Activated naive CD4-positive, alpha-beta T cell treated with anti-CD3 and anti-CD28 coated beads, Interleukin-2, amount 50 U/mL, for 72 hours (primary cell): ENCODE results near the gene HS3ST4. TPM values are rescaled to one million over a fixed set of nuclear protein-coding genes. Genes with fewer than 3 reads are reported as not detected.
A peak's percentile ranks its signal among the peaks of the same experiment; 100 is the strongest.
"Not testable (repeated sequence)": the region's sequence is repeated elsewhere in the genome, so short reads cannot be mapped to it uniquely, and the experiment has no call there.

Experiments used
- ATAC-seq, 2 donors: fragments of 150-1000 bp; cut with Tn5 transposase; 2 replicates each; pipeline ENCODE4 v1.10.0; 2021; ENCODE audit warnings: mild to moderate bottlenecking in 2 of 2, moderate library complexity in 2 of 2
- DNase-seq, 2 donors: peaks; one replicate each; pipeline ENCODE4 v3.0.0; 2021 to 2022; ENCODE audit warnings: low spot score in 2 of 2
- H3K27ac Mint-ChIP-seq, 2 donors: one replicate each; pipeline ENCODE4 v1.8.0; 2022; ENCODE audit warnings: mild to moderate bottlenecking in 2 of 2, mixed read lengths in 2 of 2
- H3K36me3 Mint-ChIP-seq, 2 donors: one replicate each; pipeline ENCODE4 v1.8.0; 2022; ENCODE audit warnings: mixed read lengths in 2 of 2
- H3K9me3 Mint-ChIP-seq, 2 donors: one replicate each; pipeline ENCODE4 v1.8.0; 2022; ENCODE audit warnings: mixed read lengths in 2 of 2
- total RNA-seq, 2 donors: library from RNA; stranded (reverse); gene quantifications; one replicate each; pipeline ENCODE4 v1.2.3, GENCODE V29; 2022

HS3ST4 gene
- total RNA-seq, 2 donors from 2014 or later = not detected

DNA sequence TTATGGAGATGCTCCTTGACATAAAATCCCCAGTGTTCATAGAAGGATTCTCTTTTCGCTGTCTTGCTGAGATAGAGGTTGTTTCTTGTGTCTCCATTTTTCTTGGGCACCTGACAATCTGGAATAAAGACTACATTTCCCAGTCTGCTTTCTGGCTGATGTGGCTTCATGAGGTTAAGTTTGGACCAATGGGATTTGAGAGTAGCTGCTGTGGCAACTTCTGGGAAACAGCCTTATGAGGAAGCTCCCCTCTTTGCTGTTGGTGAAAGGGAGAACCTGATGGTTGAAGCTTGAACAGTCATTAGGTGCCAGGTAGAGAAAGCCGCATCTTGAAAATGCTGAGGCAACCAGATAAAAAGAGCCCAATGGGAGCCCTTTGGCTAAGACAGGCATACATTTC, 24.4 kb downstream of the HS3ST4 start:
- ATAC-seq (no peak), DNase-seq (no peak)
- Mint-ChIP-seq H3K27ac (no peak overlapping the region), H3K36me3 (no peaks in the 10 kb centered on the region), H3K9me3 (no peaks in the 10 kb centered on the region)

DNA sequence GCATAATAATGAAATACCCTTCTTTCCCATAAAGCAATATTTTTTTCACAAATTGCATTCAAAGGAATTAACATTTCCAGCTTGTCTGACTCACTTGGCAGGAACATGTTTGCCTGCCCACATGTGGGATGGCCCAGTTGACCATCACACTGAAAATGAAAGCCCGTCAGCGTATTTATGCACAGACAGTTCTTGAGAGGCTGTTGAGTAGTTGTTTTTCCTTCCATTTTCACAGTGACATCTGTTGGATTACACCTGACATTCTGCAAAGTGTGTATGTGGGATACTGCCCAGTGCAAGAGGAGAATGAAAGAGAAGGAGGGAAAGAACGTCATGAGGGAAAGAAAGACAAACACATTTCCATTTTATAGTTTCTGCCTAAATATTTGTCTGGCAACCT, 29.7 kb downstream of the HS3ST4 start:
- no peak for DNase-seq
- Mint-ChIP-seq H3K27ac (no peak overlapping the region), H3K36me3 (no peaks in the 10 kb centered on the region), H3K9me3 (no peaks in the 10 kb centered on the region)
- no peak for ATAC-seq

DNA sequence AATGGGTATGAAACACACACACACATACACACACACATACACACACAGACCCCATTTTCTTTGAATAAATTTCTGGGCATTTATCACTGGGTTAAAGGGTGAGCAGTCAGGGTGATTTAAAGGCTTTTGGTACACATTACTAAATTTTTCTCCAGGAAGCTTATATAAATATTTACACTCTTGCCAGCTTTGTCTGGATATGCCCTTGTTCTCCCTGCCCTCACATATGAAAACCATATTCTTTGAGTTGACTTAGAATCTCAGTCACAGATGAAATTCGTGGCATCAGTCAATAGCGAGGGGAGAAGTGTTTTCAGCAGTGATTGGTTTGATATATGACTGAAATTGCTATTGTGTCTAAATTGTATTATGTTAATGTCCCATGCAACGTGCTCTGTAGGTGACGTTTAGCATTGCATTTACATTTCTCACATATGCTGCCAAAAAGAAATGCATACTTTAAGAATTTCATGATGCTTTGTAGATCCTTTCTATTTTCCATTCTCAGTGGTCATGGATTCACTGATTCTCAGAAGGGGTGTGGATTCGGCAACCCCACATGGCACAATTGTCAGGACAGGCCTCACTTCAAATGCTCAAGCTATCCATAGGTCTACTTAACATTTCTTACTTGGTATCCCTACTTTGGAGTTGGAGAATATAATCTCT, 34.8 kb downstream of the HS3ST4 start:
- H3K36me3 Mint-ChIP-seq = no peaks in the 10 kb centered on the region
- H3K27ac Mint-ChIP-seq = no peak overlapping the region
- ATAC-seq = no peak
- H3K9me3 Mint-ChIP-seq = no peaks in the 10 kb centered on the region
- DNase-seq = no peak

DNA sequence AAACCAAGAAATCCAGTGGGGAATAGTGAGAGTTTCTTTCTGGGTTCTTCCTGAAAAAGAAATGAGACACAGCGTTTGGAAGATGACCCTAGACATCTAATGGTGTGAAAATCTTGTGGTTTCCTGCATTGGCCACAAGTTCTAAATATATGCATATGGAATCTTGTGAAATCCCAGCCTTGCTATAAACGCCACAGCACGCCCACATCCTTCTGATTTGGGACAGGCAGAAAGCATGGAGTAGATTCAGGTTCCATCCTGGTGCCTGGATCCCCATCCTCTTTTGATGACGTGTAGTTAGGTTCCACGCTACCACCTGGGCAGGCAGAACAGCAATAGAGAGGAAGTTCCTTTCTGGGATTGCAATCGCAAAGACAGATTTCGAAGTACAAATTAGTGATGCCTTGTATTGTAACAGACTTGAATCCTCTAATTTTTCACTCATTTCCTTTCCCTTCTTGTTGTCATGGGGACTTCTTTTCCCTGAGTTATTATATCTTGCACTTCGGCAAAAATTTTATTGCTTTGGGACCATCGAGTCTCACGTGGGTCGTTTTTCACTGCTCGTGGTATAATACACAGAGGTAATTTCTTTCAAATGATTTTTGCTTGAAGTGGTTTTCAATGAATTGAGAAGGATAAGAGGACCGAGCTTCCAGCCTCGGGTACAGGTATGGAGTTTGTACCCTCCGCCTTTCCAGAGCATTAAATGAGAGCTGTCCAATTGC, 37.6 kb downstream of the HS3ST4 start:
- no peak for DNase-seq
- Mint-ChIP-seq H3K9me3 (no peaks in the 10 kb centered on the region), H3K36me3 (no peaks in the 10 kb centered on the region), H3K27ac (no peak overlapping the region)
- ATAC-seq = no peak

DNA sequence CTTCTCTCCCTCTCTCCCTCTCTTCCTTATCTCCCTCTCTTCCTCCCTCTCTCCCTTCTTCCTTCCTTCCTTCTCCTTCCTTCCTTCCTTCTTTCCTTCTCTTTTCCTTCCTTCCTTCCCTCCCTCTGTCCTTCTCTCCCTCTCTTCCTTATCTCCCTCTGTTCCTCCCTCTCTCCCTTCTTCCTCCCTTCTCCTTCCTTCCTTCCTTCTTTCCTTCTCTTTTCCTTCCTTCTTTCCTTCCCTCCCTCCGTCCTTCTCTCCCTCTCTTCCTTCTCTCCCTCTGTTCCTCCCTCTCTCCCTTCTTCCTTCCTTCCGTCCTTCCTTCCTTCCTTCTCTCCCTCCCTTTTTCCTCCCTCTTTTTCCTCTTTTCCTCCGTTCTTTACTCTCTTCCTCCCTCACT, 38.6 kb downstream of the HS3ST4 start:
- H3K36me3 Mint-ChIP-seq = no peaks in the 10 kb centered on the region
- DNase-seq (no peak), ATAC-seq (no peak)
- H3K9me3 Mint-ChIP-seq = no peaks in the 10 kb centered on the region
- no peak overlapping the region for H3K27ac Mint-ChIP-seq

- no peak for DNase-seq
- no peaks in the 10 kb centered on the region for H3K36me3 Mint-ChIP-seq
- H3K9me3 Mint-ChIP-seq = no peaks in the 10 kb centered on the region
- ATAC-seq = no peak
- no peak overlapping the region for H3K27ac Mint-ChIP-seq
These were observed 42.9 kb downstream of the HS3ST4 start for GRCh38 chr16:25734430-25735385.

- Mint-ChIP-seq H3K27ac (no peak overlapping the region), H3K36me3 (no peaks in the 10 kb centered on the region), H3K9me3 (no peaks in the 10 kb centered on the region)
- no peak for ATAC-seq
- no peak for DNase-seq
These were observed 43.9 kb downstream of the HS3ST4 start for GRCh38 chr16:25735645-25736044.

- Mint-ChIP-seq H3K36me3 (peaks cover 0 to 4% of the 10 kb centered on the region in 2 donors), H3K9me3 (peaks cover 10 to 18% of the 10 kb centered on the region in 2 donors), H3K27ac (no peak overlapping the region)
- ATAC-seq = no peak
- DNase-seq = peak in 1 of 2 donors; percentile 12
These were observed 55.5 kb downstream of the HS3ST4 start for GRCh38 chr16:25747160-25747758.

DNA sequence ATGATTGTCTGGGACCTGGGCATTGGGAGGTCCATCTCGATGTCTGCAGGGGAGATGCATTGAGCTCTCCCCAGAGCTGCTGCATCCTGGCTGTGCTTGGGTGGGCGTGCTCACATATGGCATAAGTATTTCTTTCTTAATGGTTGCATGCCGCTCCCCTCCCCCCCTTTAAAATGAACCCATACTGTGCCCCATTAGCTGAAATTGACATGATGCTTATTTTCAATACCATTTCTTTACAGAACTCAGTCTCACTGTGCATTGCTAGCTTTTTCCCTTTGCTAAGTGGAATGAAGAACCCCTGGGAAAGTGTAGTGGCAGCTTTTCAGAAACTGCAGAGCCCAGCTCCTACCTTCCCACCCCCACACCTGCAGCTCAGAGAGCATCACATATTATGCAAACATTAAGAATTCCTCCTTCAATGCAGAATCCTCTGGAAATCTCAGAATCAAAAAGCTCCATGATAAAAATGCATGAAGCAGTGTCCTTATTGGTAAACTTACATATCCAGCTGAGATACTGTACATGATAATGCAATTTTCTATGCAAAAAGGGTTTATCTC, 56.4 kb downstream of the HS3ST4 start:
- H3K27ac Mint-ChIP-seq = no peak overlapping the region
- H3K9me3 Mint-ChIP-seq = peaks cover 10 to 18% of the 10 kb centered on the region in 2 donors

GRCh38 chr16:25750488-25751216, 58.9 kb downstream of the HS3ST4 start:
- Mint-ChIP-seq H3K27ac (no peak overlapping the region), H3K9me3 (peaks cover 10 to 22% of the 10 kb centered on the region in 2 donors), H3K36me3 (peaks cover 0 to 4% of the 10 kb centered on the region in 2 donors)
- ATAC-seq (no peak), DNase-seq (no peak)

More for the DNA sequence above, 56.4 kb downstream of the HS3ST4 start:
- peaks cover 0 to 4% of the 10 kb centered on the region in 2 donors for H3K36me3 Mint-ChIP-seq
- DNase-seq = no peak
- no peak for ATAC-seq

DNA sequence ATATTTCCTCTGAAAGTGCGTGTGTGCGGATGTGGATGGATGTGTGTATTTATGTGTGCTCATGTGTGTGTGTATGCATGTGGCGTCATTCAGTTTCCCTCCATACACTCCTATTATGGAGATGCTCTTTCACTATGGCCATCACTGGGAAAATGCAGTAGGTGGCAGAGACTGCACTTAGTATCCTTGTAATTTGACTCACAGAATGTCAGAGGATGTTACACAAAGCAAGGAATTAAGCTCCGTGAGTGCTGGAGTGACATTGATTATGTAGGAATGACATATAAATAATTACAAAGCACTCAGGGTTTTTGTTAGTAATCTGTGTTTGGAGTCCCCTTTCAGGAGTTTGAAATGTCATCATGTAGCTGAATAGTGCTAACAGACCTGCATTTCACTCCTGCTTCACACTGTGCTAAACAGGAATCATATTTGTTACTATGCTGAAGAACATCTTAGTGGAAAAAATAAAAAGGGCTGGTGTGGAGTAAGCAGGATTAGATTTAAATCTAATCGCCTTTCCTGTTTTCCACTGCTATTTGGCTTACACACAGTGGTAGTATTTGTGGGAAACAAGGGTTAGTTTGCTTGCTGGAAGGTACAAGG, 59.6 kb downstream of the HS3ST4 start:
- ATAC-seq (no peak), DNase-seq (no peak)
- H3K9me3 Mint-ChIP-seq = peaks cover 5 to 16% of the 10 kb centered on the region in 2 donors
- no peak overlapping the region for H3K27ac Mint-ChIP-seq
- no peaks in the 10 kb centered on the region for H3K36me3 Mint-ChIP-seq

DNA sequence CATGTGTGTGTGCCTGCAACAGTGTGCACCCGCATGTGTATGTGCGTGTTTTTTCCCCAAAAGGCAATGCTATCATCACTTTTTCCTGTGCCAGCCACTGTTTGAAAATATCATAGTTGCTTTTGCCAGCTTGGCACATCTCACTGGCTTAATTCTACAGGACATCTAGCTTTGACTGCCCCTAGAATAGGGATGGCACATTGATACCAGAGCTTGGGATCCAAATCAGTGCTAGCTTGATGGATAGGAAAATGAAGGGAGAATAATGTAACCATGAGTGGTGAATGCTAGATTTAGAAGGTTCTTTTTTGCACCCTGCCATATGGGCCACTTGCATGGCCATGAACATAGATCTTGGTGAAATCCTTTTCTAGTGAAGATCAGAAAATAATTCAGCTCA, 72.7 kb downstream of the HS3ST4 start:
- no peak for ATAC-seq

DNA sequence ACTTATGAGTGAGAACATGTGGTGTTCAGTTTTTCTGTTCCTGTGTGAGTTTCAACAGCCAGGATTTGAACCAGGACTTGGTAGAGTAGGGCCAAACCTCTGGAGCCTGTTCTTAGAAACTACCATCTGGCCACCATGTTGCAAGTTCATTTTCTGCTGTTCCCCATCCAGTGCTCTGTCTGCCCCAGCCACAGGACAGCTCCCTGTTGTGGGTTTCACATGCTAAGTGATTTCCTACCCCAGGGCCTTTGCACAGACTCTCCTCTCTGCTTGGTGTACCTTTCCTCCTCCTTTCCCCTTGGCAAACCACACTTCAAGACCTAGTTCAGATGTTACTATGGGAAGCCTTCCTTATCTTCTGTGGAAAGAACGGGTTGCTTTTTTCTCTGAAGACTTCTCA, 79.5 kb downstream of the HS3ST4 start:
- no peak for DNase-seq
- Mint-ChIP-seq H3K9me3 (peaks cover 0 to 7% of the 10 kb centered on the region in 2 donors), H3K36me3 (no peaks in the 10 kb centered on the region), H3K27ac (no peak overlapping the region)
- no peak for ATAC-seq

More for the DNA sequence above, 72.7 kb downstream of the HS3ST4 start:
- Mint-ChIP-seq H3K27ac (no peak overlapping the region), H3K36me3 (no peaks in the 10 kb centered on the region), H3K9me3 (no peaks in the 10 kb centered on the region)
- no peak for DNase-seq

DNA sequence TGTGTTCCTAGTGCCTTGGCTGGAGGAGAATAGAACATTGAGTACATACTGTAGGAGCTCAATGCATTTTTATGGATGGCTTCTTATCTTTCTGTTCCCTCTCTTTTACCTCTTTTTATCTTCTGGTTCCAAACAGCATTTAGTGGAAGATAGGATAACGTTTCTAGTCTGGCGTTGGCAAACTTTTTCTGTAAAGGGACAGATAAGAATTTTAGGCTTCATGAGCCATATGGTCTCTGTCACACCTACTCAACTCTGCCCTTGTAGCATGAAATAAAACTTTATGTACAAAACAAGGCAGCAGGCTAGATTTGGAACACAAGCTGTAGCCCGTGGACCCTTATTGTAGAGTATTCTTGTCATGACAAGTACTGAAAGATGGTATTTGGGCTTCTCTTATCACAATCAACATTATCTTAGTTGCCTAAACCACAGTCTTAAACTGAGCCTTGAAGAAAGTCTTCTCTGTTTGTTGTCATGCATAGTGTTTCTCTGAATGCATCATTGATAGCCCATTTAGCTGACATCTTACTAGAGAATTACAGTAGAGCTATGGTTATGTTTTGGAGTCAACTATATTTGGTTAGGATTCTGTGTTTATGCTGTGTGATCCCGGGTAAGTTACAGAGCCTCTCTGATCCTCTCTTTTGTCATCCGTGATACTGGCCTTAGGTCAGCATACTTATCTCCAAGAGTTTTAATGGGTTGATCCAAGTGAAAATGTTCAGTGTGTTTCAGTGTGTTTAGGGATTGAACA, 80.2 kb downstream of the HS3ST4 start:
- H3K9me3 Mint-ChIP-seq = peaks cover 0 to 7% of the 10 kb centered on the region in 2 donors
- ATAC-seq = no peak
- H3K27ac Mint-ChIP-seq = no peak overlapping the region
- no peaks in the 10 kb centered on the region for H3K36me3 Mint-ChIP-seq
- DNase-seq = no peak

GRCh38 chr16:25776214-25776613, 84.5 kb downstream of the HS3ST4 start:
- H3K9me3 Mint-ChIP-seq, ATAC-seq, H3K27ac Mint-ChIP-seq, H3K36me3 Mint-ChIP-seq, DNase-seq: not testable (repeated sequence)
